Measurements from ENCODE around the gene CES1.
"Not testable (repeated sequence)": the region's sequence is repeated elsewhere in the genome, so short reads cannot be mapped to it uniquely, and the experiment has no call there.

The CES1 gene

DNA sequence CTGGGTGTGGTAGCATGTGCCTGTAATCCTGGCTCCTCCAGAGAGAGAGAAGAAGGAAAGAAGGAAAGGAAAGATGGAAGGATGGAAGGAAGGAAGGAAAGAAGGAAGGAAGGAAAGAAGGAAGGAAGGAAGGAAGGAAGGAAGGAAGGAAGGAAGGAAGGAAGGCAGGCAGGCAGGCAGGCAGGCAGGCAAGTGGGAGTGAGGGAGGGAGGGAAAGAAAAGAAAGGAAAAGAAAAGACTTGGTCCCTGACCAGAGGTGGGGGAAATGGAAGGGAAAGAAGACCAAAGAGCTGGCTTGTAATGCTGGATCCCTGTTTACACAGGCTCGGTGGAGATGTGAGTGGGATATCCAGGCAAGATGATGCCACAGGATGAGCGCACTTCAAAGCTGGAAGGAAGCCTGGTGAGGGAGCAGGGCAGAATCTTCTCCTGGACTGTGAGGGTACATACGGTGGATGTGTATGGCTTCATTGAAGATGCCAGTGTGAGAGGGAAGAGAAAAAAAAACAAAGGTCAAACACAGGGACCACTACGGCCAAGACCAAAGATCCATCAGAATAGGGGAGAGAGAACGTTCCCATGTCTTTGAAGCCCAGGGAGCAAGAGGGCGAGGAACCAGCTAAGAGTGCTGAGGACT is 2.1 kb downstream of the CES1 start:
- no peak for DNase-seq

GRCh38 chr16:55829232-55829631 is 3.7 kb downstream of the CES1 start:
- DNase-seq = not testable (repeated sequence)

- DNase-seq = no peak
Measured at GRCh38 chr16:55828680-55829079, 4.2 kb downstream of the CES1 start.

GRCh38 chr16:55825115-55825728 is 7.7 kb downstream of the CES1 start:
- DNase-seq = no peak

- DNase-seq = no peak
Measured at GRCh38 chr16:55824473-55825000, 8.4 kb downstream of the CES1 start.

DNA sequence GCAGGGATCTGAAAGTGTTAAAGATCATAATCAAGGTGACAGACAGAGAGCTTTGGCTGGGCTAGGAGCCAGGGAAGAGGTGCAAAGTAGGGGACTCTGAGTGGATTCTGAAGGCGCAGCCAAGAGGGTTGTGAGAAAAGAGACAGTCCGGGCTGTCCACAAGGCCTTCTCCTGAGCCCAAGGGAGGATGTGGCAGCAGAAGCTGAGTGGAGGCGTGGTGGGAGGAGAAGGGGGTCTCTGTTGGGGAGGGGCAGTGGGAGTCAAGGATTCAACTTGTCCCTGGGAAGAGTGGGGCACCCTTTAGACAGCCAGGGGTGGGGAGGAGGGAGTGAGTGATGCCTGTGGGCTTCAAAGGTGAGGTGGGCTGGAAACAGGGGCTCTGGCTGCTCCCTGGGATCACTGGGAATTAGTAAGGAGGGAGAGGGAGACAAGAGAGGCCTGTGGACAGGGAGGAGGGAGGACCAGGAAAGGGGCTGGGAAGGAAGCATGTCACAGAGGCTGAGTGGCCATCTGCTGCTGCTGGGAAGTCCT is 10.6 kb downstream of the CES1 start:
- DNase-seq = no peak

DNA sequence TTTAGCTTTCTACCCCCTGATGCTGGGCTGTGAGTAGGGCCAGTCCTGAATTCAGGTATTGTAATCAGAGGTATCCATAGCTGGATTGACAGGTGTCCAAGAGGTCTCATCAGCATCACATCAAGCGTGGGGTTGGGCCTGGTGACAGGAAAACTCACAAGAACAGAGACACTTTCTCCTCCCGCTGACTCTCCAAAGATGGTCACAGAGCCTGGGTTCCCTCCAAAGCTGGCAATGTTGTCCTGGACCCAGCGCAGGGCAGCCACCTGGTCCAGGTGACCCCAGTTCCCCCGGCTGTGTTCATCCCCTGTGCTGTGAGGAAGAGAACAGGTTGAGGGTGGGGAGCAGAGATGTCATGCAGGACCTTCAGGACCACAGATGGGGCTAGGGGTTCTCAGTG is 11.7 kb downstream of the CES1 start:
- DNase-seq = no peak

GRCh38 chr16:55820615-55821014 is 12.3 kb downstream of the CES1 start:
- no peak for DNase-seq

- DNase-seq = no peak
Measured at GRCh38 chr16:55817236-55817912, 15.5 kb downstream of the CES1 start.

DNA sequence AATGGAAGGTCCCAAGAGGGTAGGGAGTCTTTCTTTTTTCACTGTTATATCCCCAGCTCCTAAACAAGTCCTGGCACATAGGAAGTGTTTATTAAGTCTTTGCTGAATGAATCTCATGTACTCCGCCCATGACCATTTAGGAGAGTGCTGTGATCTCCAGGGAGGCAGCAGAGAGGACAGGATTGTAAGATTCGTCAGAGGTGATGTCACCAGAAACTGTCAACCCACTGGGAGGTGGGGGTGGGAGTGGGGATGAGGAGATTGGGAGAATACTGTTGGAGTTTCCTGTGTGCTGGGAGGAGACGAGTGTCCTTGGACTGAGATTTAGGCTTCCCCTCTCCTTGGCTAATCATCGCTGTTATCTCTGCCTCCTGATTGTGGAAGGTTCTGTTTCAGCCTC is 16.7 kb downstream of the CES1 start:
- not testable (repeated sequence) for DNase-seq

- no peak for DNase-seq
Measured at GRCh38 chr16:55815320-55815719, 17.6 kb downstream of the CES1 start.

- DNase-seq = not testable (repeated sequence)
Measured at GRCh38 chr16:55814174-55814573, 18.7 kb downstream of the CES1 start.

- not testable (repeated sequence) for DNase-seq
Measured at GRCh38 chr16:55813730-55814129, 19.2 kb downstream of the CES1 start.

- DNase-seq = no peak
Measured at GRCh38 chr16:55812951-55813350, 19.9 kb downstream of the CES1 start.

GRCh38 chr16:55811811-55812210 is 21.1 kb downstream of the CES1 start:
- DNase-seq = no peak

DNA sequence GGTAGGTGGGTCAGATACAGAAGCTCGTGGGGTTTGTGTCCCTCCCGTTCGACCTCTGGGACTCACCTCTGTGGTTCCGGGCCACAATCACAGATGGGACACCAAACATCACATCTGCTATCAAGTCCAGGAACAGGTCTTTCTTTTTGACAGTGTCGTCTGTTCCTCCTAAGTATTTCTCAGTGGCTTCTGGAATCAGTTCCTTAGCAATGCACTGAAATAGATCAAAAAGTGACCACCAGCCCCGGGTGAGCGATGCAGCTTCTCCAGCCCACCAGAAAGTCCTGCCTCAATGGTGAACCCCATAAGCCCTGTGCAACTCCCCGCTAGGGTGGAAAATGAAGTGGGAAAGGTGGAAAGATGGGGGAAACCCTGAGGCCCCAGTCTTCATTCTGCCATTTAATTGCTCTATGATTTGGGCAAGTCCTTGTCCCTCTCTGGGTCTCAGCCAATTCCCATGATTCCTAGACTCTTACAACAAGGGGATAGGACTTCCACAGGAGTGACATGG is 22.4 kb downstream of the CES1 start:
- no peak for DNase-seq

- DNase-seq = no peak
Measured at GRCh38 chr16:55809851-55810250, 23.0 kb downstream of the CES1 start.

DNA sequence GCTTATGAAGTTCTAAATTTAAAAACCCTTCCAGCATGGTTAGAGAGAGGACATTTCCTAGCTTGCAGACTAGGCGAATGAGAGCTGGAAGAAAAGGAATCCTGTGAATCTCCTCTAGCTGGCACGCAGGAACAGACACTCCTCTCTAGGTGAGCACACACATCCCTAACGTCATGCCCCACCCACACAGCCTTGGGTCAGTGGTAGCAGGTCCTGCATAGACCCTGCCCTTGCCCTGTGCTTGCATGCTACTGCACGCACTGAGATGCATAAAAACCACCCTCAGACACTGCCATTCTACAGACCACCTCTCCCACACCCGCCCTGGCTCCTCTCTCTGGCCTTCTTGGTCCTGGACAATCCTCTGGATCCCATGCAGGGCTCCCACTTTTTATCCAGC is 23.5 kb downstream of the CES1 start:
- no peak for DNase-seq

DNA sequence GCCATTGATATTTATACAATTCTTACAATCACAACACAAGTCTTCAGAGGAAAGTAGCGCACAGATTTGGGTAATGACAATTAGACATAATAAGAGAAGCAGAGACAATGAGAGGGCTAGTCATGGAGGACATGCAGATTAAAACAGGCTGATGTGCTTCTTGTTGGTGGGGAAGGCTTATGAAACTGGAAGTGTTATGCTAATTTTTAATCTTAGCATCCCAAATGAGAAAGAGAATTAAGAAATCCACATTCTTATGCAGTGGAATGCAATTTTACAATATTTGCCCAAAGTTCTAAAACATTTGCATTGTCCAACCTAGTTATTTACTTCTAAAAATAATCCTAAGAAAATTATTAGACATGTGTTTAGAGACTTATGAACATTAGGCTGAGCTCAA is 24.6 kb downstream of the CES1 start:
- not testable (repeated sequence) for DNase-seq

GRCh38 chr16:55805104-55805503 is 27.8 kb downstream of the CES1 start:
- not testable (repeated sequence) for DNase-seq

DNA sequence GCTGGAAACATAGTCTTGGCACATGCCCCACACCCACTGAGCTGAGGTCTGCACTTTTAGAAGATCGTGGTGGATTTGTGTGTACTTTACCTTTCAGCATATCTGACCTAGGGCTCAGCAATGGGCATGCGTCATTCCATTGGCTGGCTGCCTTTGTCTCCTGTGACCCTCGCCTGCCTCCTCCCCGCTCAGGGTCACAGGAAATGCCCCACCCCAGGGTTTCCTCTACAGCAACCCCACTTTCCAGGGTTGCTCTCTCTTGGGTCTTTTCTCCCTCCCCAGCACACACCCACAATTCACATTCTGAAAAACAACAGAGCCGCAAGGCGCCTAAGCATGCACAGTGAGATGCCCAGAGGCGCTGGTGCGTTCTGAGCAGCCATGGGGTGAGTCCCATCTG is 29.2 kb downstream of the CES1 start:
- DNase-seq = not testable (repeated sequence)

DNA sequence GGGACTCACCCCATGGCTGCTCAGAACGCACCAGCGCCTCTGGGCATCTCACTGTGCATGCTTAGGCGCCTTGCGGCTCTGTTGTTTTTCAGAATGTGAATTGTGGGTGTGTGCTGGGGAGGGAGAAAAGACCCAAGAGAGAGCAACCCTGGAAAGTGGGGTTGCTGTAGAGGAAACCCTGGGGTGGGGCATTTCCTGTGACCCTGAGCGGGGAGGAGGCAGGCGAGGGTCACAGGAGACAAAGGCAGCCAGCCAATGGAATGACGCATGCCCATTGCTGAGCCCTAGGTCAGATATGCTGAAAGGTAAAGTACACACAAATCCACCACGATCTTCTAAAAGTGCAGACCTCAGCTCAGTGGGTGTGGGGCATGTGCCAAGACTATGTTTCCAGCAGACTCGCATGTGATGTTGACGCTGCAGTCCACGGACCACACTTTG is 39.9 kb downstream of the CES1 start:
- not testable (repeated sequence) for DNase-seq

- not testable (repeated sequence) for DNase-seq
Measured at GRCh38 chr16:55791512-55791911, 41.4 kb downstream of the CES1 start.

All from T-helper 1 cell (primary cell).